ENCODE data around the gene SLC16A3.

SLC16A3 gene

GRCh38 chr17:82237083-82237745 lies 8.4 kb downstream of the SLC16A3 start:
- DNase-seq: no peak

GRCh38 chr17:82237746-82238471 lies 9.1 kb downstream of the SLC16A3 start:
- peak; percentile 23 for DNase-seq

- DNase-seq: no peak
Measured at GRCh38 chr17:82238472-82239201, 9.8 kb downstream of the SLC16A3 start.

- no peak for DNase-seq
Measured at GRCh38 chr17:82239401-82239925, 10.6 kb downstream of the SLC16A3 start.

GRCh38 chr17:82239926-82240505 lies 11.2 kb downstream of the SLC16A3 start:
- DNase-seq: no peak

GRCh38 chr17:82240506-82241182 lies 11.8 kb downstream of the SLC16A3 start:
- DNase-seq: no peak

GRCh38 chr17:82241183-82241925 lies 12.5 kb downstream of the SLC16A3 start:
- peak; percentile 71 for DNase-seq

- no peak for DNase-seq
Measured at GRCh38 chr17:82241926-82242697, 13.3 kb downstream of the SLC16A3 start.

- DNase-seq: no peak
Measured at GRCh38 chr17:82242698-82242976, 13.8 kb downstream of the SLC16A3 start.

GRCh38 chr17:82242977-82243647 lies 14.3 kb downstream of the SLC16A3 start:
- DNase-seq: peak; percentile 82

GRCh38 chr17:82243648-82244412 lies 15.0 kb downstream of the SLC16A3 start:
- DNase-seq: no peak

GRCh38 chr17:82244413-82245133 lies 15.7 kb downstream of the SLC16A3 start:
- peak; percentile 28 for DNase-seq

GRCh38 chr17:82245134-82246039 lies 16.5 kb downstream of the SLC16A3 start:
- no peak for DNase-seq

GRCh38 chr17:82246040-82246364 lies 17.2 kb downstream of the SLC16A3 start:
- DNase-seq: no peak

GRCh38 chr17:82246365-82247181 lies 17.7 kb downstream of the SLC16A3 start:
- no peak for DNase-seq

- DNase-seq: no peak
Measured at GRCh38 chr17:82247182-82247823, 18.5 kb downstream of the SLC16A3 start.
